CD8-positive, alpha-beta memory T cell (primary cell): ENCODE results near the gene SLC2A5. TPM values are rescaled to one million over a fixed set of nuclear protein-coding genes. Genes with fewer than 3 reads are reported as not detected.
"Not testable (repeated sequence)": the region's sequence is repeated elsewhere in the genome, so short reads cannot be mapped to it uniquely, and the experiment has no call there.

Experiments used
- CTCF ChIA-PET: fragments of 350-600 bp; sonication (Branson Sonifier 250); formaldehyde crosslinking; loops from one replicate; lab custom pipeline; 2021; ENCODE audit warnings: antibody characterized with exemption; lab: Charles Lee
- POLR2A ChIA-PET: fragments of 350-600 bp; sonication (Branson Sonifier 250); formaldehyde crosslinking; loops from one replicate; lab custom pipeline; 2021; ENCODE audit warnings: antibody characterized with exemption; lab: Charles Lee
- DNase-seq, 5 donors: peaks; one replicate each; pipeline versions ENCODE4 v3.0.0 to v3.0.0-alpha.2; 2020 to 2022; ENCODE audit warnings: mixed read lengths in 1 of 5
- H3K27ac ChIP-seq: one replicate; pipeline ENCODE4 v1.7.0; 2013; ENCODE audit warnings: low read depth, mild to moderate bottlenecking, low read length, moderate library complexity
- H3K27me3 ChIP-seq: 2 replicates; pipeline ENCODE4 v1.7.0; 2013; ENCODE audit warnings: low read length, mild to moderate bottlenecking; ENCODE audit not compliant: insufficient read depth, poor library complexity, severe bottlenecking
- H3K36me3 ChIP-seq: 2 replicates; pipeline ENCODE4 v1.7.0; 2013; ENCODE audit warnings: mild to moderate bottlenecking, low read length, moderate library complexity; ENCODE audit not compliant: insufficient read depth
- H3K4me1 ChIP-seq: 2 replicates; pipeline ENCODE4 v1.7.0; 2013; ENCODE audit warnings: mild to moderate bottlenecking, low read length, moderate library complexity; ENCODE audit not compliant: insufficient read depth
- H3K4me3 ChIP-seq: 2 replicates; pipeline ENCODE4 v1.7.0; 2013; ENCODE audit warnings: mild to moderate bottlenecking, low read length
- H3K9me3 ChIP-seq: 2 replicates; pipeline ENCODE4 v1.7.0; 2013; ENCODE audit warnings: mild to moderate bottlenecking, low read length
- H3K27ac Mint-ChIP-seq, 8 donors: one replicate each; pipeline ENCODE4 v1.8.0; 2020 to 2021; ENCODE audit warnings: mixed read lengths in 8 of 8, mild to moderate bottlenecking in 6 of 8, inconsistent platforms in 3 of 8, moderate library complexity in 3 of 8
- H3K27me3 Mint-ChIP-seq, 2 donors: one replicate each; pipeline ENCODE4 v1.8.0; 2020 to 2021; ENCODE audit warnings: mixed read lengths in 2 of 2, mild to moderate bottlenecking in 1 of 2, moderate library complexity in 1 of 2
- H3K36me3 Mint-ChIP-seq, 3 donors: one replicate each; pipeline ENCODE4 v1.8.0; 2020 to 2021; ENCODE audit warnings: mixed read lengths in 3 of 3, inconsistent platforms in 1 of 3, mild to moderate bottlenecking in 1 of 3
- H3K4me1 Mint-ChIP-seq, 3 donors: one replicate each; pipeline ENCODE4 v1.8.0; 2020 to 2021; ENCODE audit warnings: mixed read lengths in 3 of 3, inconsistent platforms in 1 of 3, mild to moderate bottlenecking in 1 of 3
- H3K4me3 Mint-ChIP-seq, 7 donors: one replicate each; pipeline ENCODE4 v1.8.0; 2020 to 2021; ENCODE audit warnings: mixed read lengths in 7 of 7, mild to moderate bottlenecking in 6 of 7, moderate library complexity in 4 of 7, inconsistent platforms in 2 of 7
- H3K9me3 Mint-ChIP-seq, 5 donors: one replicate each; pipeline ENCODE4 v1.8.0; 2020 to 2022; ENCODE audit warnings: mixed read lengths in 5 of 5, mild to moderate bottlenecking in 3 of 5, moderate library complexity in 2 of 5, inconsistent platforms in 1 of 5
- polyA plus RNA-seq: library from polyadenylated mRNA; unstranded; fragments of 300-500 nt; fragmentation: Illumina TruSeq; gene quantifications from one replicate; pipeline ENCODE4 v1.2.3, GENCODE V29; 2021
- total RNA-seq, 2 experiments: library from RNA; stranded (reverse); gene quantifications; one replicate each; pipeline ENCODE4 v1.2.3, GENCODE V29; 2021

SLC2A5 gene
- total and polyA plus RNA-seq, 3 experiments from 2014 or later, result not detected

DNA sequence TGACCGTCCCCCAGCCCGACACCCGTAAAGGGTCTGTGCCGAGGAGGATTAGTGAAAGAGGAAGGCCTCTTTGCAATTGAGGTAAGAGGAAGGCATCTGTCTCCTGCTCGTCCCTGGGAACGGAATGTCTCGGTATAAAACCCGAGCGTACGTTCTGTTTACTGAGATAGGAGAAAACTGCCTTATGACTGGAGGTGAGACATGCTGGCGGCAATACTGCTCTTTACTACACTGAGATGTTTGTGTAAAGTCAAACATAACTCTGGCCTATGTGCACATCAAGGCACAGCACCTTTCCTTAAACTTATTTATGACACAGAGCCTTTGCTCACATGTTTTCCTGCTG is 67.2 kb downstream of the SLC2A5 start:
- H3K36me3 Mint-ChIP-seq, H3K9me3 ChIP-seq, H3K4me3 ChIP-seq, H3K9me3 Mint-ChIP-seq, CTCF ChIA-PET, POLR2A ChIA-PET, DNase-seq, H3K27me3 ChIP-seq, H3K27me3 Mint-ChIP-seq, H3K4me3 Mint-ChIP-seq, H3K27ac Mint-ChIP-seq, H3K36me3 ChIP-seq, H3K27ac ChIP-seq: not testable (repeated sequence)
- peaks cover 10% of the 10 kb centered on the region for H3K4me1 ChIP-seq
- H3K4me1 Mint-ChIP-seq, result peaks cover 7 to 14% (median 10%) of the 10 kb centered on the region in 3 donors

GRCh38 chr1:9001534-9002214 is 67.8 kb downstream of the SLC2A5 start:
- H3K27ac ChIP-seq, H3K27me3 ChIP-seq, H3K36me3 ChIP-seq, CTCF ChIA-PET, H3K36me3 Mint-ChIP-seq, H3K4me3 Mint-ChIP-seq, POLR2A ChIA-PET, H3K9me3 ChIP-seq, H3K4me3 ChIP-seq, H3K27ac Mint-ChIP-seq, H3K27me3 Mint-ChIP-seq, DNase-seq, H3K9me3 Mint-ChIP-seq: not testable (repeated sequence)
- H3K4me1 Mint-ChIP-seq, result peaks cover 7 to 14% (median 10%) of the 10 kb centered on the region in 3 donors
- peaks cover 10% of the 10 kb centered on the region for H3K4me1 ChIP-seq

DNA sequence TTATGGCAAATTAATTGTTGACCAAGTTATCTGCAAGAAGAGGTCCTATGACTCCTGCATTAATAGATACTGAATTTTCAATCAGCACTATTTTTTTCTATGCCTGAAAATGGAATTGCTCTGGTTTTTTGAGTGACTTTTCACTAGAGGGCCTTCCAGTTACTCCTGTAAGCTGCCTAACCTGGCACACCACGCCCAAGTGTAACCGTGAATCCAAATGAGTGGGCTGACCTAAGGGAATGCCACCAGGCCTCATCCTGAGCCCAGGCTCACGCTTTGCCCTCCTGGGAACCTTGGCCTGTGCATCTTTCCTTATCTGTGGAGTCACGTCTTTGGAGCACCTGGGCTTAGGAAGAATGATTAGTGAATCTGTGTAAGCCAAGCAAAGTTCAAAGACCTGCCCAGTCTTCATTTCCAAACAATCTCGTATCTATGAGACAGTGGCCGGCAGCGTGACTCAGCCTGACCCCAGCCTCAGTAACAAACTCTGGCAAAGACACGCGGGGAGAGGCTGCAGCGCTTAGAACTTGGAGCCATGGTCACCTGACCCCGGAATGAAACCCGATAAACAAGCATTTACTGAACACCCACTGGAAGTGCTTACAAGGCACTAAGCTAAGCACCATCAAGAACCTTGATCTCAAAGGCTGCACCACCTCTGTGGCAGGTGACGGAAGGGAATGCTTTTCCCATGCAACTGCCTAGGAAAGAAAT is 75.3 kb downstream of the SLC2A5 start:
- POLR2A ChIA-PET, H3K27me3 Mint-ChIP-seq, DNase-seq: not testable (repeated sequence)

GRCh38 chr1:8992936-8993687 is 76.3 kb downstream of the SLC2A5 start:
- Histone ChIP-seq H3K27me3 (no peaks in the 10 kb centered on the region), H3K9me3 (no peaks in the 10 kb centered on the region), H3K4me3 (no peak overlapping the region), H3K4me1 (peaks cover 6% of the 10 kb centered on the region), H3K36me3 (no peaks in the 10 kb centered on the region), H3K27ac (no peak overlapping the region)
- CTCF ChIA-PET, result interaction anchor here (1.0 to 1.3 kb wide), 2 partner anchors 12 to 76 kb away, joined by 3 to 4 read pairs; no protein-coding TSS in a partner anchor
- H3K27ac Mint-ChIP-seq, result peak overlapping the region in 1 of 8 donors; percentile 56
- H3K4me3 Mint-ChIP-seq, result no peak overlapping the region
- H3K9me3 Mint-ChIP-seq, result peaks cover 0 to 3% (median 0%) of the 10 kb centered on the region in 5 donors
- peaks cover under 1 to 1% (median 1%) of the 10 kb centered on the region in 3 donors for H3K4me1 Mint-ChIP-seq
- H3K36me3 Mint-ChIP-seq, result no peaks in the 10 kb centered on the region
- POLR2A ChIA-PET, result no interaction called here
- DNase-seq, result no peak
- peaks cover 0 to 1% of the 10 kb centered on the region in 2 donors for H3K27me3 Mint-ChIP-seq

More for the DNA sequence above, 75.3 kb downstream of the SLC2A5 start:
- not testable (repeated sequence) for H3K27me3 ChIP-seq, H3K9me3 Mint-ChIP-seq, H3K9me3 ChIP-seq, H3K4me1 ChIP-seq, H3K4me3 ChIP-seq, H3K36me3 ChIP-seq, H3K4me1 Mint-ChIP-seq, H3K27ac Mint-ChIP-seq, H3K36me3 Mint-ChIP-seq, H3K4me3 Mint-ChIP-seq, H3K27ac ChIP-seq
- CTCF ChIA-PET, result interaction anchor here (1.3 kb wide), 1 partner anchor 11 kb away, joined by 4 read pairs; no protein-coding TSS in a partner anchor

GRCh38 chr1:8989821-8990220 is 79.6 kb downstream of the SLC2A5 start:
- Histone ChIP-seq H3K36me3 (no peaks in the 10 kb centered on the region), H3K4me1 (peaks cover 23% of the 10 kb centered on the region), H3K9me3 (no peaks in the 10 kb centered on the region), H3K4me3 (no peak overlapping the region), H3K27ac (no peak overlapping the region), H3K27me3 (no peaks in the 10 kb centered on the region)
- Mint-ChIP-seq H3K4me1 (peaks cover 12 to 14% (median 14%) of the 10 kb centered on the region in 3 donors), H3K27me3 (peaks cover 0 to 1% of the 10 kb centered on the region in 2 donors), H3K36me3 (no peaks in the 10 kb centered on the region), H3K9me3 (peaks cover 0 to 3% (median 0%) of the 10 kb centered on the region in 5 donors), H3K4me3 (no peak overlapping the region), H3K27ac (no peak overlapping the region)
- ChIA-PET CTCF (interaction anchor here (0.7 to 5.0 kb wide), 10 partner anchors 15 to 131 kb away, joined by 3 to 50 read pairs (median 4); no protein-coding TSS in a partner anchor), POLR2A (no interaction called here)
- no peak for DNase-seq

DNA sequence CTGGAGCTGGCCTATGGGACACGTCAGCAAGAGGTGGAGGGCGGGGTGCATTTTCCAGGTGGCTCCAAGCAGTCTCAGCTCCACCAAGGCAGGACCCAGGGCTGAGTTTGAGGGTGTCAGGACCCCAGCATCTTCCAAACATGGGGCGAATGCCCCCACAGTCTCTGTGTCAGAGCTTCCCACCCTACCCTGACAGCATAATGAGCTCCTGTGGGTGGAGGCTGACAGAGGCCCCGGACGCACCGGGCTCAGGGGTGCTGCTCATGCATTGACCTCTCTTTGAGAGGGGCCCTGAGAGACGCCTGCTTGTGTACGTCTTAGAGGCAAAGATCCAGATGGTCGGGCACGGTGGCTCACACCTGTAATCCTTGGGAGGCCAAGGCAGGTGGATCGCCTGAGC is 80.4 kb downstream of the SLC2A5 start:
- CTCF ChIA-PET, result interaction anchor here (0.8 to 5.0 kb wide), 9 partner anchors 16 to 130 kb away, joined by 3 to 50 read pairs (median 4); no protein-coding TSS in a partner anchor
- H3K27me3 Mint-ChIP-seq, result peaks cover 0 to 1% of the 10 kb centered on the region in 2 donors
- POLR2A ChIA-PET, result interaction anchor here (1.6 kb wide), 1 partner anchor 18 kb away, joined by 6 read pairs; no protein-coding TSS in a partner anchor
- no peaks in the 10 kb centered on the region for H3K27me3 ChIP-seq
- no peaks in the 10 kb centered on the region for H3K36me3 Mint-ChIP-seq
- peaks cover 14 to 15% (median 14%) of the 10 kb centered on the region in 3 donors for H3K4me1 Mint-ChIP-seq
- DNase-seq, result no peak
- no peaks in the 10 kb centered on the region for H3K36me3 ChIP-seq
- H3K4me1 ChIP-seq, result peaks cover 23% of the 10 kb centered on the region
- H3K4me3 ChIP-seq, result no peak overlapping the region
- H3K9me3 Mint-ChIP-seq, result peaks cover 0 to 3% (median 0%) of the 10 kb centered on the region in 5 donors
- no peak overlapping the region for H3K4me3 Mint-ChIP-seq
- H3K9me3 ChIP-seq, result no peaks in the 10 kb centered on the region
- no peak overlapping the region for H3K27ac ChIP-seq
- H3K27ac Mint-ChIP-seq, result no peak overlapping the region

DNA sequence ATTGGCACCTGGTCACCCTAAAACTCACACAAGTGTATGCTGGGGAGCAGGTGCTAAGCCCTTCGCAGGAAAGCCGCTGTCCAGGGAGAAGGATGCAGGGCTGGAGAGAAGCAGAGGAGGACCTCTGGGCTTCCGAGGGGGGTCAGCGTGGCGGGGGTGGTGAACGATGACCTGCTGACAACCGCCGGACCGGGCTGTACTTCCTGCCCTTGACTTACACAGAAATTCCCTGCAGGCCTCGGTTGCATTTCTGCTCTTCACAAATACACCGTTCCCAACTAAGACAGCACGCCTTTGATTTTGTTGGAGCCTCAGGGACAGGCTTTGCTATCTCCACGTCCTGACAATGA is 80.8 kb downstream of the SLC2A5 start:
- no peaks in the 10 kb centered on the region for H3K36me3 ChIP-seq

More for the DNA sequence above, 80.8 kb downstream of the SLC2A5 start:
- POLR2A ChIA-PET, result interaction anchor here (0.9 to 1.6 kb wide), 2 partner anchors 18 to 71 kb away, joined by 4 to 6 read pairs; no protein-coding TSS in a partner anchor
- H3K27me3 ChIP-seq, result no peaks in the 10 kb centered on the region
- H3K27ac ChIP-seq, result no peak overlapping the region
- no peak for DNase-seq
- CTCF ChIA-PET, result interaction anchor here (1.1 to 5.0 kb wide), 8 partner anchors 9 to 130 kb away, joined by 3 to 50 read pairs (median 5); no protein-coding TSS in a partner anchor
- no peak overlapping the region for H3K4me3 ChIP-seq
- H3K4me1 ChIP-seq, result peaks cover 23% of the 10 kb centered on the region
- Mint-ChIP-seq H3K9me3 (peaks cover 0 to 3% (median 0%) of the 10 kb centered on the region in 5 donors), H3K36me3 (no peaks in the 10 kb centered on the region), H3K27ac (no peak overlapping the region), H3K4me3 (no peak overlapping the region), H3K27me3 (peaks cover 0 to 1% of the 10 kb centered on the region in 2 donors), H3K4me1 (peaks cover 15 to 16% (median 16%) of the 10 kb centered on the region in 3 donors)
- H3K9me3 ChIP-seq, result no peaks in the 10 kb centered on the region
